GM12873 (cell line): Measurements from ENCODE around the gene PRDM15.

Experiments
- TF ChIP-seq, protein P1 (sequence below): IDR thresholded peaks from 2 replicates; pipeline ENCODE4 v1.5.1; 2012; ENCODE audit warnings: low read depth, mild to moderate bottlenecking, moderate library complexity, low read length, control low read depth; ENCODE audit not compliant: insufficient read depth; ENCODE audit errors: missing control alignments

The PRDM15 gene

DNA sequence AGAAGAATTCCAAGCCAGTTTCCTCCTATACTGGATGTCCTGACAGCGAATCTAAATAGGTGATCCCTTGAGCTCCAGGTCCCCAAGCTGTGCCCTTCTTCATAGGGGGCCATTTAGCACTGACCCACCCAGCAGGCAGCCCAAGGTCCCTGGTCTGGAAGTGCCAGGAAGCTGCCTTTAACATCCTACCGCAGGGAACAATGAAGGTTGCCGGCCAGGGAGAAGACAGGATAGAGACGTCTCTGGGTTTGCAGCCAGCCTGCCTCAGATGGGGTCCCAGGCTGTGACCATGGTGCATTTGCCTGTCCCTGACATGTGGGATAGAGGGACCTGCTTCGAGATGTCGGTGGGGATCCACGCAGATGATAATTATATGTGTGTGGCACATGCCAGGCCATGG is 109.6 kb downstream of the PRDM15 start:
- TF ChIP-seq, protein P1, sequence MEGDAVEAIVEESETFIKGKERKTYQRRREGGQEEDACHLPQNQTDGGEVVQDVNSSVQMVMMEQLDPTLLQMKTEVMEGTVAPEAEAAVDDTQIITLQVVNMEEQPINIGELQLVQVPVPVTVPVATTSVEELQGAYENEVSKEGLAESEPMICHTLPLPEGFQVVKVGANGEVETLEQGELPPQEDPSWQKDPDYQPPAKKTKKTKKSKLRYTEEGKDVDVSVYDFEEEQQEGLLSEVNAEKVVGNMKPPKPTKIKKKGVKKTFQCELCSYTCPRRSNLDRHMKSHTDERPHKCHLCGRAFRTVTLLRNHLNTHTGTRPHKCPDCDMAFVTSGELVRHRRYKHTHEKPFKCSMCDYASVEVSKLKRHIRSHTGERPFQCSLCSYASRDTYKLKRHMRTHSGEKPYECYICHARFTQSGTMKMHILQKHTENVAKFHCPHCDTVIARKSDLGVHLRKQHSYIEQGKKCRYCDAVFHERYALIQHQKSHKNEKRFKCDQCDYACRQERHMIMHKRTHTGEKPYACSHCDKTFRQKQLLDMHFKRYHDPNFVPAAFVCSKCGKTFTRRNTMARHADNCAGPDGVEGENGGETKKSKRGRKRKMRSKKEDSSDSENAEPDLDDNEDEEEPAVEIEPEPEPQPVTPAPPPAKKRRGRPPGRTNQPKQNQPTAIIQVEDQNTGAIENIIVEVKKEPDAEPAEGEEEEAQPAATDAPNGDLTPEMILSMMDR, result no peak

DNA sequence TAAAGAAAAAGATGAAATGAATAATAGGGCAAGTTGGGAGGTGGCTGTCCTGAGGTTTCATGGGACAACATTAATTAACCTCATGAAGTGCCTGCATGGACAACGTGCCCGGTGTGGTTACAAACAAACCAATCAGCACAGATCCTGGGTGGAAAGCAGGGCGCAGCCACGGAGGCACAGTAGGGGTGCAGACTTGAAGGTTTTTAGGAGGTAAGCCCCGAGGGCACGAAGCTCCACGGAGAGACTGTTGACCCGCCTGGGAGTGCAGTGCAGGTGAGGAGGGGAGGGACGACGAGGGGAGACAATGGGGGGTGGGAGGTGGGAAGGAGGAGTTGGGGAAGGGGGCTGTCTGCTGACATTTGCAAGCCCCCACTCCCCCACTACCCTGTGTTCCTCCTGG is 110.0 kb downstream of the PRDM15 start:
- TF ChIP-seq, protein P1, result no peak

DNA sequence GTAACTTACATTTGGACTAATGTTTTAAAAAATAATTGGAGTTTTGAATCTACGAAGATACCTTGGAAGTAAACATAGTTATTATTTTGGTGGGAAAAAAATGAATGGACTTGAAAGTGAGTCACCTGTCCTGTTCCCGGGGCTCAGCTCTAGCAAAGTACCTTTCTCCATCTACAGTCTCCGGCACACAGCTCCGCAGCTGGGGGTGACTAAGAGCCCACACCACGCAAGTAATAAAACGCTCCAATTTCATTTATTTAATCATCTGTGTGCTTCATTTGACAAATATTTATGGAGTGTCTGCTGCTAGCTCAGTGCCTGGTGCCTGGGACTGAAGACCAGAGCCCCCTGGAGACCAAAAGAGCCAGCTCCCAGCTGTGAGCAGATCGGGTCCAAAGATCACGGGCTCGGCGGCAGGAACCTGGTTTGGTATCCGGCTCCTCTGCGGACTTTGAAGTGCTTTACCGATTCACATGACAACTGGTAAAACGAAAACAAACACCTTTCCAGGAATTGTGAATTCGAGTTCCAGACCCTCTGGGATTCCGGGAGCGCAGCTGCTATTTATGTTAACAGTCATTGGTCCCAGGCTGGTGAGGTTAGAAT is 110.6 kb downstream of the PRDM15 start:
- TF ChIP-seq, protein P1, result no peak

DNA sequence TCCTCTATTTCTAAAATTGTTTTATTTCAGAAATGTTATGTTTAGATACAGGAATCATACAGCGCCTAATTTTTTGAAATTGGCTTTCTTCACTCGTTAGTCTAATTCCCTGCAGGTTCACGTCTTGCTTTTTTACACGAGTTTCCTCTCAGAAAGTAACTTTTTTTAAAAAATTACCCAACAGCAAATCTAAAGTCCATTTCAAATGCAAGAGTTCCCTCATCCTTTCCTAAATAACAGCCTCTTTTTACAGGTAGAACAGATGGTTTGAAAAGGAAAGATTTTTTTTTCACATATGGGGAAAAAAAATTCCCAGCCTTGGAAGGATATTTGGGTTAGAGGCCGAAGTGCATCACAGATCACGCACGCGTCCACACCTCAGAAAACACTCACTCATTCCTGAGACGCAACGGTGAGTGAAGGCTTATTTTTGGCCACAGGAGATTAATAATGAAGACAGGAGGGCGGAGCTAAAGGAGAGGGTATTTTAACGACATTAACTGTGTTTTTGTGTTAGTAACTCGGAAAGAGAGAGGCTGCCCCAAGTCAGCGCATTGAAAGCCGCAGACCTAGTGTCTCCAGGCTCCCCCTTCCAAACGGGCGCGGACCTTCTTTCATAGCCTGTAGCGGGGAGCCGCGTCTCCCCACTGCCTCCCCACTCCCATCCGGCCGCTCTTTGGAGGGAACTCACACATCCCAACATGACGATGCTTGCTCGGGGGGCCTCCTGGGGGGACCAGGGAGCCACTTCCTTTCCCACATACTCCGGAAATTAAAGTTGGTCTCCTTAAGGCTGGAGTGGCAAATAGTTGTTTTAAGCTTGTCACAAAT is 111.3 kb downstream of the PRDM15 start:
- TF ChIP-seq, protein P1, result no peak

DNA sequence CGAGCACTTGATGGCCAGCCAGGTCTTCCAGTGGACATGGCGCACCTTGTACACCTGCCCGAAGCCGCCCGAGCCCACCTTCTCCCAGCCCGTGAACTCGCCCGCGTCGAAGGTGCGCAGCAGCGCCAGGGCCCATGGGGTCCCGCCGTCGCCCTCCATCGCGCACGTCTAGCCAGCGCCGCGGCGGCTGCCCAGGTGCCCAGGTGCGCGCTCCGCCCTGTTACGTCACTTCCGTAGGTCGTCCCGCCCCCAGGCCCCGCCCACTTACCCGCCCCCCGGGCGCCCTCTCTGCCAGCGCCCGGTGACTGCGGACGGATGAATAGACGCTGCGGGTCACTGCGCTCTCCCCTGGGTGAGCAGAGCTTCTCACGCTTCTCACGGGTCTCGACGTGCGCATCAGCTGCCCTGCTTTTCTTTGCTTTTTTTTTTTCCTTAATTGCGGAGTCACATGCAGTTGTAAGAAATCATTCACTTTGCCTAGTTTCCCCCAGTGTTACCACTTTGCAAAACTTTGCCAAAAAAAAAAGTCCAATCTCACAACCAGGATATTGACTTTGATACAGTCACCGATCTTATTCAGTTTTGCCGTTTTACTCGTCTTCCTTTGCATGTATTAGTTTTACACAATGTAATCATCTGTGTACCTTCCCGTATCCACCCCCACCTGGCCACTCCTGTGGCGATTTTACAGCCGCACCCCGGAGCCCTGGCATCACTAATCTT is 112.1 kb downstream of the PRDM15 start, which contains the start of gene RIPK4:
RIPK4 (minus strand) TSS at position 170 of the 723 bp plus-strand sequence; CDS start at position 159, 11 bp downstream.
- TF ChIP-seq, protein P1, result no peak

DNA sequence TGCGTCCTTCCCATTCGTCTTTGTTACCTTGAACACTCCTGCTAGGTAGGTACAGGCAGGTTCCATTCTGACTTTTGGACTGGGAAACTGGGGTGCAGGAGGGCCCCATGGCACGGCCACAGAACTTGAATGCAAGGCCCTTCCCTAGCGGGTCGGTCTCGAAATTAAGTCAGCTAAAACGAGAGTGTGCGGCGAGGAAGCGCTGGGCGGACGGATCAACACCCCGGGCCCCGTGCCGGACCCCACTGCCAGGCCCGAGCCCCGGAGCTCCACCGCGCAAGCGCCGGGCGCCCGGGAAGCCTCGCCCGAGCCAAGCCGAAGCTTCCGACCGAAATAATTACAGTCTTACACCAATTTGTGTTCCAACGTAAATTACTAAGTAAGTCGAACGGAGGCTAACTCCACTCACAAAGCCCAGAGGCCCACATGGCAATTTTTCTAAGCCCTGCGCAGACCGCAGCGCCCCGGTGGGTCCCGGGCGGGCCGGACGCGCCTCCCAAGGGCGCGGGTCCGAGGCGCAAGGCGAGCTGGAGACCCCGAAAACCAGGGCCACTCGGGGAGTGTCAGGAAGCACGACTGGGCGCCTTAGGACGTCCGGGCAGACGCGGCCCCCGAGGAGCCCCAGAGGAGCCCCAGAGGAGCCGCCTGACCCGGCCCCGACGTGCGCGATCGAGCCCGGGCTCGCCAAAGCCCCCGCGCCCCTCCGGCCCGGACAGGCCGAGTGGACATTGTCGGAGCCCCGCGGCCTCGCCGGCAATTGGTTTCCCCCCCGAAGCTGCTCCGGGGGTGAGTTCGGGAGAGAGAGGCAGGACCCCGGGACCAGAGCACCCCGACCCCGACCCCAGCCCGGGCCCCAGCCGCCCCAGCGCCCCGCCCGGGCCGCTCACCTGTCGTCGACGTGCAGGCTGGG is 112.9 kb downstream of the PRDM15 start:
- TF ChIP-seq, protein P1, result no peak
